HG03196 (cell line): ENCODE data around the gene HAO1.
A peak's percentile ranks its signal among the peaks of the same experiment; 100 is the strongest.

Source experiments
- ATAC-seq: cut with Tn5 transposase; IDR thresholded peaks from one replicate; pipeline ENCODE4 v1.9.1; 2021; ENCODE audit not compliant: unreplicated experiment

HAO1 gene

DNA sequence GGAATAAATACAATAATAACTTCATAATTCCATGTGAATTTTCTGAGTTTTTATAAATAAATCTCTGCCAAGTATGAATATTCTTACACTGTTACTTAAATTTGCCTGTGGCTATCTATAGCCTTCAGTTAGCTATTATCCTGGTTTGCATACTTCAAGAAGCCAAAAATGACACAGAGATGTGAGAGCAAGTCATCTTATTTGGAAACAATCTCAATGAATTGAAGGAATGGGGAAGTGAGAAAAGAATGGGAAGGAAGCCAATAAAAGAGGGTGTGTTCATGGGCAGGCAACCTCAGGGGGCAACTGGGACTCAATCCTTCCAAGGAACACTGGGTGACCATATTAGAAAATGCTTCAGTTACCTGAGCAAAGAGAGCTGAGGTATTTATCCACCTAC, 9.9 kb downstream of the HAO1 start:
- no peak for ATAC-seq

DNA sequence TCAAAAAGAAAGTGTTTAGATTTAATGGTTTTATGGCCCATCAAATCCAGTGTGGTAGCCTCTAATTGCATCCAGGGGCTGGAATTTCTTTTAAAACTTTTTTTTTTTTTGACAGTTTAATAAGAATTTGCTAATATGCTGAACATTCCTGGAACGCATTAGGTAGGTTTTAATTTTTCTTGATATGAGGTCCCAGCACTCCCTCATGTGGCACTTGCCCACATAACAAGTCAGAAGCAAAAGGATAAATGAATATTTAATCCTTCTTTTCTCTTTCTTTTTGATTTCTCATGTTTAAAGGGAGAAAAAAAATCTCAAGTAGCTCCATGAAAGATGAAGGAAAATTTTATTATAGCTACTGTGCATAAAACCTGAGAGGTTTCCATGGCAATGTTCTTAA, 13.5 kb downstream of the HAO1 start:
- ATAC-seq = no peak

DNA sequence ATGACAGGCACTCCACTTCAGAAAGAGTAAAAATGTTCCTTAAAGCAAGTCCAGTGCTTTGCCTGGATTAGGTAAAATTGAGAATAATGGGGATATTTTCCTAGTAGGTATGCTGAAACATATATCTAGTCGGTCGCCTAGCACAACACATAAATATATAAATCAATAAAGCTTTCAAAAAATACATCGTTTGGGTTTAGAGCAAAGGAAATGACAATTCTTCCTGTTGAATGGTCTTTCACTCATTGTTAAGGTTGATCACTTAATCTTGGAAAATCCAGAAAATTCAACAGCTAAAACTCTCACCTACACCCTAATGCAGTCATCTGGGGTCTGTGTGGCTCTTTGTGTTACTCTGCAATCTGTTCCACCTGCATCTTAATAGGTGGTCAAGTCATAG, 13.9 kb downstream of the HAO1 start:
- ATAC-seq = no peak

DNA sequence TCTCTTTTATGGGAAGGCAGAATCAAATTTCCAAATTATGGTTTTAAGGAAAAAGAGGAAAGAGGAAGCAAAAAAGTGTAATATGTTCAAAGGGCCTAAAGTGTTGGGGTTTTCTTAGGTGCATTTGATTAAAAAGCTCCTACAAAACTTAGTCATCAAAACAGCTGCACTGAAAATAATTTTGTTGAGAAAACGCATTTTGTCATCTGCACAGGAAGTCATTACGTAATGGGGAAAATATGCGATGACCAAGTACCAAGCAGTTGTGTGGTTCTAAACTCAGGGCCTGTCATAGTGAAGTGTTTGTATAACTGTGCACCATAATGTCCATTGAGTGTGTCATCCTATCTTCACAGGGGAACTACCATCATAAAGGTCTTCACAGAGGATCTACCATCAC, 15.6 kb downstream of the HAO1 start:
- no peak for ATAC-seq

DNA sequence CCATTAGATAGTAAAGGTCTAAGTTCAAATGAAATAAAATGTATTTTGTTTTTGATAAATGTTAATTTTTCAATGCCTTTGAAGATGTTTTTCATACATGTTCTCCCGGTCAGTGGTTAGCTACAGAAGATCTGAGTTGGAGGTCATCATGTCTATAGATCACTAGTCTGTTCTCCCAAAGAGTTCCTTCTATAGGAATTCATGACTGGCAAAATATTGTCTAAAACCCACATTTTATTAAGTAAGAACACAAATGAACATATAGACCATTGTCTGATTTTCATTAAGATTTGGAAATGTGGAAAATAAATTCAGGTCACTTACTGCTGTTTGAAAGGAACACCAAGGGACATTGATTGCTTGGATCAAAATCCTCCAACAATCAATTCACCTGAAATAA, 23.6 kb downstream of the HAO1 start:
- ATAC-seq = no peak

DNA sequence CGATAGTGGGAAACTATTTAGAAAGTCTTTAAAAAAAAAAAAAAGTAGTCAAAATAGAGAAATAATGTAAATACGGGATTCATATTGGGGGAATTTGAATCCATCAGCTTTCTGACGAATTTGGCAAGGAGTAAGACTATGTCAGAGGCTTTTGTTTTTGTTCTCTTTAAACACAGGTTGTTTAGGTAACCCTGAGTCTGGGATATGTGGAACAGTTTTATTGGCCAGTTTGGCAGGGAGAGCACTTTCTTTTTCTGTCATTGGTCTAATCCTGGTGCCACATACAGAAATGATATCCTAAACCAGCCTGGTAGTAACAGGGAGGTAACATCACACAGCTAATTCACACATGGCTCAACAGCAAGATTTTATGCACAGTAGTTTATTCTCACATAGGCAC, 27.7 kb downstream of the HAO1 start:
- no peak for ATAC-seq

DNA sequence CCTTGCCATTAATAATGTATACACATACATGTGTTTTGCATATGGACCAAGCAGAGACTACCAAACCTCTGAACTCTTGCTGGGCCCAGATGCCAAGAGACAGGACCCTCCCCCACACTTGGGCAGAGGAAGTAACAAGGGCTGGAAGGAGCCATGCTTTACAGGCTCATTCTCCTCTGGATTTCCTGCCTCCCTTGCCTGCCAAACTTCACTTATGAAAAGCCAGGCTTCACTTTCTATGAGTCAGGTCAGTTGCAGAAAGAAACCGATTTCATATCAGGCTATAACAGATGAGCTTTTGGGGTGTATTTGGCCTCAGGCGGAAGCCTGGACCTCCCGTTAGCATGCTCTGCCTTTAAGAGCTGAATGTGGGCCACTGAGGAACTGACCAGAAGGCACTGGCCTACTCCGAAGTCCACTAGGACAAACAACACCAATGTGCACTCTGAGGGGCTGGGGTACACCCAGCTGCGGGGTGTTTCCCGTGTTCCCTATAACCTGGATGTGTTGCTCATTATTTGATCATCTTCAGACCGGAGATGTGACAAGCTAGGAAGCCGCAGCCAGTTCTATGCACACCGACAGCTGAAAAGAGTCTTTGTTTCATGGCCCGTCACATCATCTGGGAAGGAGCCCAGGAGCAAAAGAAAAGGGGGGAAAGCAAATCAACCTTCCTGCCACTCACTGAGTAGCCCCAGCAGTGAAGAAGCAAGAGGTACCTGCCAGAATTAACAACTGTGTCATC, 28.5 kb downstream of the HAO1 start:
- ATAC-seq = no peak

DNA sequence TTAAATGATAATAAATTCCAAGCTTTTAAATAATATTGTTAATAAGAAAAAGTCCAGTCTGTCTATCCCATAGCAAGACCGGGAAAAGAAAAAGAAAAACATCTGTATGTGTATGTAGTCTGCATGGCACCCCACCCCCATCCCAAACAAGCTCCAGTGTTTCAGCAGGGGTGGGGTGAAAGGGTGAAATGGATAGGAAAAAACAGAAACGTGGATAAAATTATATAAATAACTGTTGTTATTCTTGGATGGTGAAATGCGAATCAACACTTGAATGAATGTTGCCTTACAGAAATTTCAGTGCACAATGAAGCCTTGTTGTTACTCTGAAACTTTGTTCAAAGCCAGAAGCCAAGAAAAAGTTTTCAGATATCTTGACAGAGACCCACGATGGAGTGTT, 31.4 kb downstream of the HAO1 start:
- no peak for ATAC-seq

DNA sequence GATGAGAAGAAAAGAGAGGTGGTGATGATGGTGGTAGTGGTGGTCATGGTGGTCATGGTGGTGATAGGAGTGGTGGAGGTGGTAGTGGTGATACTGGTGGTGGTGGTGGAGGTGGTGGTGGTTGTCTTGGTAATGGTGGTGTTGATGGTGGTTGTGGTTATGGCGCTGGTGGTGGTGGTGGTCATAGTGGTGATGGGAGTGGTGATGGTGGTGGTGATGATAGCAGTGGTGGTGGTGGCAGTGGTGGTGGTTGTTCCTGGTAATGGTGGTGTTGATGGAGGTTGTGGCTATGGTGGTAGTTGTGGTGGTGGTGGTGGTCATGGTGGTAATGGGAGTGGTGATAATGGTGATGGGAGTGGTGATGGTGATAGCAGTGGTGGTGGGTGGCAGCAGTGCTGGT, 36.8 kb downstream of the HAO1 start:
- no peak for ATAC-seq

DNA sequence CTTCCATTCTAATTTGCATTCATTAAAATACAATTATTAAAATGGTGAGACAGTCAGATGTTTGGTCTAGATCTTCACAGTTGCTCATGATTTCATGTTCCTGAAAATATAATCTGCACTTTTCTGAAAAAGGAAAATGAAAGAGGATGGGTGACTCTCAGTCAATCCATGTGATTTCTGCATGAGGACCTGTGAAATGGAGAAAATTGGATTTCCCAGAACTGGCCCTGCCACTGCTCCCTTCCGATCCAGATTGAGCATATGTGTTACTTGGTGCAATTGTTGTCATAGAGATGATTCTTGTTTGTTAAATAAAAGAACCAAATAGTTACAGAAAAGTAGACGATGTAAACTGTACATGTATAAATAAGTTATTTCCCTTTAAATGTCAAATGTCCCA, 37.4 kb downstream of the HAO1 start:
- ATAC-seq = no peak

DNA sequence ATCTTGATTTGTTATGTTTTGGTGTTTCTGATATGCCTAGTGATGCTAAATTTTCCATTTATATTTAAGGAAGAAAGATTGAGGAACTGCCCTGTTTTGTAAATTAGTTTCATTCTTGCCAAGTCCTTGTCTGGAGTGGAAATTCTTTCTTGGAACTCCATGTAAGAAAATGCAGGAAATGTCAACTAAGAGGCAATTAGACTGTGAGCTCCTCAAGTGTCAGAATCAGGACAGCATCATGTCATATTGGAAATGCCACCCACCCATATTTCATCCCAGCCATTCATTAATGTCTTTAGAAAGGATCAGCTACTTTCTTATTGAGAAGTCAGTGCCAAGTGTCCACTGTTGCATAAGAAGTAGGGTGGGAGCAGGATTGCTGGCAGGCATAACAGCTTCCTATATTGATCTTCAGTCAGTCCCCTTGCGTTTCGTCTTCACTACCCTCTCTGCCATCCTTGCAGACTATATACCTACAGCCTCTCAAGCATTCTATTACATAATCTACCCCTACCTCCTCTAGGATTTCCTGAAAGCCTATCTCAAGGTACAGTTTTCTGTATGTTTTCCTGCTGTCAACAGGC, 42.4 kb downstream of the HAO1 start:
- ATAC-seq = no peak

DNA sequence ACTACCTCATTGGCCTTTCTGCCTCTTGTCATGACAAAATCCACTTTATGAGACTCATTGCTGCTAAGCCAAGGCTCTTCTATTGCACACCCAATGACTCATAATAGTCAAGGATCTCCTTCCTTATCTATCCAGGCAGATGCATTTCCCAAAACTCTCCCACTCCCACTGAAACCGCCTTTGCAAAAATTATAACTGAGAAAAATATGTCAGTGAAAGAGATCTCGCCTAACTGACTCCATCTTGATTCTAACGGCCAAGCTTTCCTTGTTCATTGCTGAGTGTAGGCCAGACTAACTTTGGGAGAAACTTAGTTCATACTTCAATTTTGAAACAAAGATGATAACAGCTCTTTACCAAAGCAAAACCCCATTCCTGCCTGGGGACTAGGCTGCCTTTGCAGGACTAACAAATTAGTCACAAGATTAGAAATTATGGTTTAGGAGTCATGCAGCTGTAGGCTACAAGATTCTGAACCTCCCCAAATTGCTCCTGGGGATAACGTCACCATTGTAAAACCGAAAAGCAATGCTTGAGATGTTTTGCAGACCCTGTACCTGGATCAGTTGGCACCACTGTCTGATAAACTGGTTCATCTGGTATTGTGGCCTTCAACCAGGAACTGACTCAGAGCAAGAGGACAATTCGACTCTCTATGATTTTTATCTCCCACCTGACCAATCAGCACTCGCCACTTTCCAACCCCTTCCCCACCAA, 47.1 kb downstream of the HAO1 start:
- no peak for ATAC-seq

DNA sequence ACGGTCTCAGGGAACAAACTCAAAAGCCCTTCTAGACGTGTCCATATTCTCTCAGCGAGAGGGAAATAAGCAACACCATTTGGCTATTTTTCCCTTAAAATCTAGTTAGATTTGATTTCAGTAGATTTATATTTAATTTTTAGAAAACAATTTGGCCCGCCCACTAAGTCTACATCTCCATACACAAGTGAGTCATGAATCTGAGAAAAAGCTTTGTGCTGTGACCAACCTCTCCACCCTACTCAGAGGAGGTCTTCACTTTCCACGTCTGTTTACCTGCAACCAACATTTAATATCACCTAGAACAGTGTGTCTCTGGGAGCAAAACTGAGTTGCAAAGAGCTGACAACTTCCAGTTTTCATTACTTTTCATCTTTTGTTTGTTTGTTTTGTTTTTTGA, 48.6 kb downstream of the HAO1 start:
- ATAC-seq = no peak

DNA sequence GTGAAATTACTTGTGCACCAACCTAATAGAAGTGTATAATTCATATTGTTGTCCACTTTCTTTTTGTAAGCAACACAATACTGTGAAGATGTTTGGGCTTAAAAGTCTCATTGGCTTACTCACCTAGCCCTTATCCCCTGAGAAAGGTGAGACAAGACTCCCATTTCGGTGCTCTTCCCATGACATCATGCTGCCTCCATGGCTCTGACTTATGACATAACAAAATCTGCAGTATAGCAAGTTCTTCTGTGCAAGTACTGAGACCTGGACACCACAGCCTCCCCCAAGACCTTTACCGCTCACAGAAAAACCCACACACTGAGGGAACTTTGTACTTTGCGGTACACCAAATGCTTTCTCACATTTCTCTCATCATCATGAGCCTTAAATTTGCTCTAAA, 50.5 kb downstream of the HAO1 start:
- ATAC-seq = no peak

DNA sequence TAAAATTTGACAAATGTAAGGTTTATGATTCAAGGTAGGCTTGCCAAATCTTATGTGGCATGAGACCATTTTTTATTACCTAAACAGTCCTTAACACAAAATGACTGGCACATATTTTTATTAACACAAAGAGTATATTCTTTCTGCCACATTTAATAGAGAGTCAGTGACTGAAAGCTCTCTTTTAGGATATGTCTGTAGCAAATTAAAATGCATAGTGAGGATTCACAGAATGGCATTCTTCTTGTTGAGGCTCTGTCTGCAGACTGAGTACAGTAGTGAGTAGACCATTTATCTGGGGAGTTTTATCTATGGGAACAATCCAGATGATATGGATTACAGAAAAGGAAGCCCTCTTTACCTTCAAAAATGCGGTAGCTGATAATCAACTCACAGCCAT, 56.5 kb downstream of the HAO1 start:
- ATAC-seq = no peak

DNA sequence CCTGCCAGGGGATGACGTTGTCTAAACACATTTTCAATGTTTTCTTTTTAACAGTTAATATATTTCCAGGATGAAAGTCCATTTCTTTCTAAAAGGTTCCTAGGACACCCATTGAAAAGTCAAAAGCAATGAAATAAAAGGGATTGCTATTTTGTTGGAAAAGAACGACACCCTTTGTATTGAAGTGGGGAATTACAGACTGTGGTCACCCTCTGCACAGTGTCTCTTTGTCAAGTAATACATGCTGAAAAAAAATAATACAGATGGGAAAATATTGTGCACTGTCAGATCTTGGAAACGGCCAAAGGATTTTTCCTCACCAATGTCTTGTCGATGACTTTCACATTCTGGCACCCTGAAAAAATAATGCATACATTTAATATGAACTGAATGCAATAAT, 56.9 kb downstream of the HAO1 start:
- no peak for ATAC-seq

DNA sequence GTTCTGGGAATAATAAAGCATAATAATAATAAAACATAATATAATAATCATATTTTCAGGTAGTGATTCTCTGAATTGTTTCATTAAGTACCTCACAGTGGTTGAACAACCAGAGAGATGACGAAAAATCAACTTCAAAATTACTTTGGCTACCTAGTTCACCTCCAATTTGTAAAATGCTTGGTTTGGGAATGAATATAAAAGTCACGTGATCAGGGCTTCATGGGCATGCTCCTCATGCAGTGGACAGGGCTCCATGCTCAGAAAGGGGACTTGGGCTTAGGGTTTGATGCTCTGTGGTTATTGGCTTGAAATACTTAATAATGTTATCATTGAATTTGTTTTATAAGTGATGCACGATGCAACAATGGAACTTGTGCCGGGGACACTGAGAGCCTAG, 58.2 kb downstream of the HAO1 start:
- ATAC-seq = no peak

DNA sequence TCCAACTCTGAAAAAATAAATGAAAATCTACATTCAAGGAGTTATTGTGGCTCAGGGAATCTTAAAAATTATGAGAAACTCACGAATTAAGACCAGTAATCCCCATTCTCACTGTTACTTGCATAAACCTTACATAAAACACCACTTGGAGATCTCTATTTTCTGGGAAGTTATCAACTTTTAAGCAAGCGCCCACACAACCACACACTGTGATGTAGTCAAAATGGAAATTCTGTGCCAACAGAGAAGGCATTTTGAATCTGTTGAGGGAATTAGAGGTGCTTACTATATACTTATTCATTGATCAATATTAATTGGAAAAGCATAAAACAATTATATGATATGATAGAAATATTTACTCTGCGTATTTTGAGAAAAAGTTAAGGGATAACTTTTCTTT, 58.7 kb downstream of the HAO1 start:
- ATAC-seq = no peak

DNA sequence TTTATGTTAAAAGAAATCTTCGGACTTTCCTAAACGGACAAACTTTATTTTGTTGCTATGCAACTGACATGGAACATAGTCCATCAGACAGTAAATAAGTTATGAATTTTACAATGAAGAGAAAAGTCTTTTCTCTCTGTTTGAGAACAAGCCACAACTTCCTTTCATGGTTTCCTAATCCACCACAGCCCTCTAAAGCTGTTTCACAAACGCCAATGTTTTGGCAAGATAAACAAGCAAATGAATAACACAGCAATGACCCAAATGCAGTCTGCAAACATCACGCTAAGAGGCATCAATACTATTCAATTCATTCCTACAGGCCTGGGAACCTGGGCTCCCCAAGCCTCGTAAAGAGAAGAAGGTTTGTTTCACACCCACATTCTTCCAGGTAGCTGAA, 60.4 kb downstream of the HAO1 start:
- peak; percentile 78 for ATAC-seq

DNA sequence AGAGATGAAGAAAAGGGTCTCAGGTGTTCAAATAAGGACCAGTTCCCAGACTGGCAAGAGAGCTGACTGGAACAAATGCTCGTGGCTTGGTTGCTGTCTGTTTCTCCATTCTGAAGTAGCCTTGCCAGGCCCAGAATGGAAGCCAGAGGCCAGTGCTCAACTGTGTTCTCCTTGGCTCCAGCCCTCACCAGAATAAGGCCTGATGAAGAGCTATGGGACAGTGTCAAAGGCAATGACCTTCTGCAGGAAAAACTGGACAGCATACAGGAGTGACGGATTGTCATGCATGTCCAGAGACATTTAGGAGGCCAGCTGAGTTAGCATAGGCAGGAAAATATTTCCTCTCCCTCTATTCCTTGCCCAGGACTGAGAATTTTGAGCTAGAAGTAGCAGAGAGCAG, 72.2 kb downstream of the HAO1 start:
- no peak for ATAC-seq

DNA sequence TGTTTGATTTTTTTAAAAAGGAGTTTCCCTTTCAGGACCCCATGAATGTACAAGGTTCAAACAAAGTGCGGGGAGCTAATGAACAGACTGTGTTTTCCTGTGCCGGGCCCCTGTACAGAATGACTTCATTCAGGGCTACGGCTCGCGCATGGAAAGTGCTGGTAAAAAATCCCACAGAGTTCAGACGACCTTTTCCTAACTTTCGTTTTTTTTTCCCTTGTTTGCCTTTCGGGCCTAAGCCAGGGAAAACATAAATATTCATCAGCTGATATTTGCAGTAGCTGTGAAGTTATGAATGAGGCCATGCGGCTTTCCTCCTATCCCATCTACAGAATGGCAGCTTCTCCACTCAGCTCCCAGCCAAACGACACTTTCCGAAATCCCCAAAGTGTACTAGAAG, 74.0 kb downstream of the HAO1 start:
- no peak for ATAC-seq

DNA sequence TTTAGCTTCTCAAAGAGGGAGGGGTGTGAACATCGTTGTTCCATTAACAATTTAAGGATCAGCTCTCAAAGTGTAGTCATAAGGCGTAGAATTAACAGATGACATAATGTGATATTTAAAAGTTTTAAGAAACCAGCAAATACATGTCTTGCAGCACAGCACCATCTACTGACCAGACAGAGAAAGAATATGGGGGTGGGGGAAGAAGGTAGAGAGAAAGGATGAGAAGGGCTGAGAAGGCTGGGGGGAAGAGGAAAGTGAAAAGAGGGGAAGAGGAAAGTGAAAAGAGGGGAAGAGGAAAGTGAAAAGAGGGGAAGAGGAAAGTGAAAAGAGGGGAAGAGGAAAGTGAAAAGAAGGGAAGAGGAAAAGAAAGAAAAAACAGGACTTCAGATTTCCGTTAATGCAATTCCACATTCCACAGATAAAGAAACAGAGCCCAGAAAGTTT, 80.9 kb downstream of the HAO1 start:
- ATAC-seq = peak; percentile 64
